Tibial nerve (tissue), 4 donors: ENCODE measurements around the gene KCNH1. TPM values are rescaled to one million over a fixed set of nuclear protein-coding genes. Genes with fewer than 3 reads are reported as not detected.

Source experiments
- DNase-seq, 2 donors: peaks; one replicate each; pipeline ENCODE4 v3.0.0-alpha.2; 2019; ENCODE audit warnings: low spot score in 2 of 2
- H3K27ac ChIP-seq, 4 donors: fragments of 200-600 bp; sonication (generic) in 3 of 4; one replicate each; pipeline ENCODE4 v1.5.1; 2017 to 2019; ENCODE audit warnings: mild to moderate bottlenecking in 1 of 4
- H3K27me3 ChIP-seq, 2 donors: fragments of 200-600 bp; sonication (generic) in 1 of 2; one replicate each; pipeline versions ENCODE4 v1.5.1 to v1.6.0; 2017 to 2019
- H3K36me3 ChIP-seq, 3 donors: fragments of 200-600 bp; sonication (generic); one replicate each; pipeline ENCODE4 v1.5.1; 2018 to 2019
- H3K4me1 ChIP-seq, 4 donors: fragments of 200-600 bp; sonication (generic) in 3 of 4; one replicate each; pipeline ENCODE4 v1.5.1; 2017 to 2019
- H3K4me3 ChIP-seq, 4 donors: fragments of 200-600 bp; sonication (generic) in 3 of 4; one replicate each; pipeline ENCODE4 v1.5.1; 2017 to 2019; ENCODE audit warnings: mild to moderate bottlenecking in 1 of 4, moderate library complexity in 1 of 4
- H3K9me3 ChIP-seq, 4 donors: fragments of 200-600 bp; sonication (generic) in 3 of 4; one replicate each; pipeline ENCODE4 v1.5.1; 2017 to 2019
- CTCF ChIP-seq, 5 experiments: fragments of 200-600 bp in 3 of 5; fragments of 450-650 bp in 2 of 5; sonication (generic) in 3 of 5; IDR thresholded peaks; one replicate each; pipeline ENCODE4 v1.5.1; 2016 to 2019; ENCODE audit warnings: antibody characterized with exemption in 5 of 5, mild to moderate bottlenecking in 3 of 5, moderate library complexity in 2 of 5
- EP300 ChIP-seq, 2 donors: sonication (generic); formaldehyde crosslinking; IDR thresholded peaks; one replicate each; pipeline ENCODE4 v1.6.1; 2017; ENCODE audit warnings: antibody characterized with exemption in 2 of 2, mild to moderate bottlenecking in 1 of 2
- POLR2A ChIP-seq, 2 donors: fragments of 450-650 bp; IDR thresholded peaks; one replicate each; pipeline ENCODE4 v1.6.1; 2017; ENCODE audit warnings: antibody characterized with exemption in 2 of 2, mild to moderate bottlenecking in 2 of 2, moderate library complexity in 2 of 2
- WGBS, 2 donors: methylation state at CpG; one replicate each; pipeline ENCODE4 v1.1.5; 2018; 5-methylcytosine and 5-hydroxymethylcytosine counted together
- total RNA-seq, 4 donors: library from RNA; depleted of rRNA; stranded (reverse); fragments of >200 nt; gene quantifications; one replicate each; pipeline ENCODE4 v1.1.0, GENCODE V29; 2016

The KCNH1 gene
- total RNA-seq, 4 donors from 2014 or later, result 1.9 to 10.0 (median 3.6) TPM

GRCh38 chr1:210915890-210916507 is 217.9 kb downstream of the KCNH1 start:
- H3K4me3 ChIP-seq, result no peak overlapping the region
- DNase-seq, result no peak
- 69 to 78% methylated on average over 6 of the region's 6 CpGs for whole genome bisulfite sequencing, 2 donors
- no peaks in the 10 kb centered on the region for H3K4me1 ChIP-seq
- no peaks in the 10 kb centered on the region for H3K27me3 ChIP-seq
- no peaks in the 10 kb centered on the region for H3K9me3 ChIP-seq
- no peak overlapping the region for H3K27ac ChIP-seq
- TF ChIP-seq POLR2A (IDR thresholded peaks at IDR 0.05), result no peak
- TF ChIP-seq CTCF (IDR thresholded peaks at IDR 0.05), result no peak
- TF ChIP-seq EP300 (IDR thresholded peaks at IDR 0.05), result no peak
- no peaks in the 10 kb centered on the region for H3K36me3 ChIP-seq

DNA sequence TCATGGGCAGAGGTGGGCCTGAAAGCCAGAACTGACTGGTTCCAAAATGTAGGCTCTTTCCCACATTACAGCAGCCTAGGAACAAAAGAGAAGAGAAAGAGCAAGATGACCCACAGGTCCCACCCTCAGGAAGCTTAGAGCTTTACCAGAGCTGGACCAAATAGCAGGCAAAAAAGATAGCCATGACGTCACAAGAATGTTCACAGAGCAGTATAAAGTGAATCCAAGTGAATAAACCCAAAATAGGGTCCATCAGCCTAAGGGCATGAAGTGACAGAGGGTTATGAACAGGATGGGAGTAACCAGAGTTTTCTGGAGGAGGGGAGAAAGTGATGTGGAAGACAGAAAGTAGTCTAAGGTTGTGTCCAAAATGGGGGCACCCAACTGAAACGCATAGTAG is 221.2 kb downstream of the KCNH1 start:
- Histone ChIP-seq H3K36me3 (no peaks in the 10 kb centered on the region), H3K9me3 (no peaks in the 10 kb centered on the region), H3K27ac (no peak overlapping the region), H3K27me3 (no peaks in the 10 kb centered on the region), H3K4me1 (no peaks in the 10 kb centered on the region), H3K4me3 (no peak overlapping the region)
- no peak for DNase-seq
- no peak for TF ChIP-seq EP300 (IDR thresholded peaks at IDR 0.05)
- WGBS, 2 donors, result 77 to 91% methylated on average over 2 of the region's 2 CpGs

DNA sequence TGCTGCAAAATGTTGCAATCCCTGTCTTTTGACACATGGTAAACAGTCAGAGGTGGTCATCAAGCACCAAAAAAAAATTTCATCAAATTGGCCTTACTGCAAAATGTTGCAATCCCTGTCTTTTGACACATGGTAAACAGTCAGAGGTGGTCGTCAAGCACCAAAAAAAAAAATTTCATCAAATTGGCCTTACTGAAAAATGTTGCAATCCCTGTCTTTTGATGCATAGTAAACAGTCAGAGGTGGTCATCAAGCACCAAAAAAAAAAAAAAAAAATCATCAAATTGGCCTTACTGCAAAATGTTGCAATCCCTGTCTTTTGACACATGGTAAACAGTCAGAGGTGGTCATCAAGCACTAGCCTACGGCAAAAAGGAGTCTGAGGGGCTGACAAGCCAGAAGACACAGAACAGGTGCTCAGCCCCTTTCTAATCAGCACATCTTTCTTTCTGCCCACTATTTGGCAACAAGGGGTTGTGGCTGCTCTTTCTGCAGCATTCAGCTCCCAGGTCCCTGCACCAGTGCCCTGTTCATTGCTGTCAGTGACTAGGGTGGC is 223.8 kb downstream of the KCNH1 start:
- no peak for TF ChIP-seq CTCF (IDR thresholded peaks at IDR 0.05)
- TF ChIP-seq EP300 (IDR thresholded peaks at IDR 0.05), result no peak
- no peak for TF ChIP-seq POLR2A (IDR thresholded peaks at IDR 0.05)
- no peaks in the 10 kb centered on the region for H3K27me3 ChIP-seq
- H3K4me3 ChIP-seq, result no peak overlapping the region
- no peak for DNase-seq
- no peaks in the 10 kb centered on the region for H3K9me3 ChIP-seq
- H3K4me1 ChIP-seq, result no peaks in the 10 kb centered on the region
- no peaks in the 10 kb centered on the region for H3K36me3 ChIP-seq
- peak overlapping the region in 1 of 4 donors; percentile 31 for H3K27ac ChIP-seq
- 65 to 73% methylated on average over 2 of the region's 2 CpGs for WGBS, 2 donors

GRCh38 chr1:210908791-210909190 is 225.2 kb downstream of the KCNH1 start:
- Histone ChIP-seq H3K4me1 (no peaks in the 10 kb centered on the region), H3K9me3 (no peaks in the 10 kb centered on the region), H3K27ac (no peak overlapping the region), H3K27me3 (no peaks in the 10 kb centered on the region), H3K4me3 (no peak overlapping the region), H3K36me3 (no peaks in the 10 kb centered on the region)
- WGBS, 2 donors, result 63 to 72% methylated on average over 3 of the region's 3 CpGs
- no peak for DNase-seq
- TF ChIP-seq POLR2A (IDR thresholded peaks at IDR 0.05) (no peak), CTCF (IDR thresholded peaks at IDR 0.05) (no peak), EP300 (IDR thresholded peaks at IDR 0.05) (no peak)

DNA sequence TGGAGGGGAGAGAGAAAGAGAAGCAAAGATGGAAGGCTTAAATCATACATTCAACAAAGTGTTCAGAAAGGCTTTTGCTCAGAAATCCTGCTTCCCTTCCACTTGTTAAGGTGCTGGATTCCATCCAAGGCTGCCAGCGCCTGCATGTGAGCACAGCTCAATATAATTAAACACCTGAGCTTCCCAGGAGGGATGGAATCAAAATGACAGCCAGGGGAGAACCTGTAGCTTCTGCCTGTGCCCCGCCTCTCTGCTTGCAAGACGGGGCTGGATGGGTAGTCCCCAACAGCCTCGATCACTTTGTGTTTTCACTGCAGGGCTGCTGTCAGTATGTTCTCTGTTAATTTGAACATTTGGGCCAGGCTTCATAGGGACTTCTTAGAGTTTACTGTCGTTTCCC is 225.7 kb downstream of the KCNH1 start:
- no peak for DNase-seq
- Histone ChIP-seq H3K4me3 (no peak overlapping the region), H3K27me3 (no peaks in the 10 kb centered on the region), H3K36me3 (no peaks in the 10 kb centered on the region), H3K4me1 (no peaks in the 10 kb centered on the region), H3K9me3 (no peaks in the 10 kb centered on the region), H3K27ac (no peak overlapping the region)
- 68 to 70% methylated on average over 5 of the region's 5 CpGs for WGBS, 2 donors
- TF ChIP-seq POLR2A (IDR thresholded peaks at IDR 0.05), result no peak
- TF ChIP-seq CTCF (IDR thresholded peaks at IDR 0.05), result no peak
- no peak for TF ChIP-seq EP300 (IDR thresholded peaks at IDR 0.05)
